ENCODE results near the gene PARD3B.

PARD3B gene

GRCh38 chr2:205377324-205377723 is 832.0 kb downstream of the PARD3B start:
- DNase-seq, result peak; percentile 24

- no peak for DNase-seq
These were observed 838.3 kb downstream of the PARD3B start for GRCh38 chr2:205383601-205384000.

- peak; percentile 38 for DNase-seq
These were observed 840.8 kb downstream of the PARD3B start for GRCh38 chr2:205386109-205386508.

- DNase-seq, result peak; percentile 67
These were observed 842.2 kb downstream of the PARD3B start for GRCh38 chr2:205387350-205388055.

GRCh38 chr2:205390866-205391265 is 845.6 kb downstream of the PARD3B start:
- DNase-seq, result no peak

- DNase-seq, result no peak
These were observed 856.2 kb downstream of the PARD3B start for GRCh38 chr2:205401511-205401910.

GRCh38 chr2:205402011-205402410 is 856.7 kb downstream of the PARD3B start:
- no peak for DNase-seq

- no peak for DNase-seq
These were observed 858.1 kb downstream of the PARD3B start for GRCh38 chr2:205403244-205403825.

GRCh38 chr2:205405194-205405593 is 859.9 kb downstream of the PARD3B start:
- DNase-seq, result no peak

GRCh38 chr2:205405752-205406151 is 860.5 kb downstream of the PARD3B start:
- no peak for DNase-seq

- DNase-seq, result peak; percentile 13
These were observed 862.7 kb downstream of the PARD3B start for GRCh38 chr2:205407984-205408383.

GRCh38 chr2:205408696-205409095 is 863.4 kb downstream of the PARD3B start:
- DNase-seq, result no peak

- peak; percentile 37 for DNase-seq
These were observed 864.1 kb downstream of the PARD3B start for GRCh38 chr2:205409411-205409810.

GRCh38 chr2:205411558-205411957 is 866.3 kb downstream of the PARD3B start:
- peak; percentile 19 for DNase-seq

- no peak for DNase-seq
These were observed 879.1 kb downstream of the PARD3B start for GRCh38 chr2:205424326-205424725.

- DNase-seq, result no peak
These were observed 879.8 kb downstream of the PARD3B start for GRCh38 chr2:205425102-205425501.

GRCh38 chr2:205427112-205427511 is 881.8 kb downstream of the PARD3B start:
- DNase-seq, result no peak

- no peak for DNase-seq
These were observed 883.5 kb downstream of the PARD3B start for GRCh38 chr2:205428811-205429210.

GRCh38 chr2:205435970-205436369 is 890.7 kb downstream of the PARD3B start:
- DNase-seq, result peak; percentile 41

GRCh38 chr2:205438241-205438640 is 893.0 kb downstream of the PARD3B start:
- DNase-seq, result no peak

GRCh38 chr2:205439621-205440020 is 894.3 kb downstream of the PARD3B start:
- DNase-seq, result no peak

GRCh38 chr2:205441524-205441923 is 896.2 kb downstream of the PARD3B start:
- no peak for DNase-seq

GRCh38 chr2:205448189-205448588 is 902.9 kb downstream of the PARD3B start:
- DNase-seq, result no peak

- no peak for DNase-seq
These were observed 906.7 kb downstream of the PARD3B start for GRCh38 chr2:205451901-205452512.

Data from NCI-H82 (cell line).